Hepatocyte (in vitro differentiated cells): Measurements from ENCODE around the gene C15orf39. TPM values are rescaled to one million over a fixed set of nuclear protein-coding genes. Genes with fewer than 3 reads are reported as not detected.

Experiments used
- DNase-seq: peaks from one replicate; pipeline ENCODE4 v3.0.0-alpha.2; 2016; ENCODE audit warnings: low spot score
- H2AFZ ChIP-seq: fragments of 200-600 bp; sonication (generic); 2 replicates; pipeline ENCODE4 v1.6.0; 2016; ENCODE audit warnings: antibody characterized with exemption, mild to moderate bottlenecking
- H3K27ac ChIP-seq: fragments of 200-600 bp; sonication (generic); 2 replicates; pipeline ENCODE4 v1.5.1; 2016; ENCODE audit warnings: mild to moderate bottlenecking
- H3K27me3 ChIP-seq: fragments of 200-600 bp; sonication (generic); 2 replicates; pipeline ENCODE4 v1.6.1; 2016
- H3K36me3 ChIP-seq: fragments of 200-600 bp; sonication (generic); replicated peaks from 2 replicates; pipeline ENCODE4 v1.5.1; 2016; ENCODE audit warnings: low read depth; ENCODE audit not compliant: insufficient read depth
- H3K4me1 ChIP-seq: fragments of 200-600 bp; sonication (generic); 2 replicates; pipeline ENCODE4 v1.5.1; 2016; ENCODE audit warnings: mild to moderate bottlenecking, moderate library complexity; ENCODE audit not compliant: insufficient read depth
- H3K4me2 ChIP-seq: fragments of 200-600 bp; sonication (generic); 2 replicates; pipeline ENCODE4 v1.6.0; 2016
- H3K4me3 ChIP-seq: fragments of 200-600 bp; sonication (generic); 2 replicates; pipeline ENCODE4 v1.5.1; 2016; ENCODE audit warnings: mild to moderate bottlenecking
- H3K79me2 ChIP-seq: fragments of 200-600 bp; sonication (generic); 2 replicates; pipeline ENCODE4 v1.6.0; 2017; ENCODE audit warnings: mild to moderate bottlenecking
- H3K9me2 ChIP-seq: fragments of 200-600 bp; sonication (generic); replicated peaks from 2 replicates; pipeline ENCODE4 v1.6.0; 2017; ENCODE audit warnings: mild to moderate bottlenecking; ENCODE audit not compliant: insufficient read depth
- H3K9me3 ChIP-seq: fragments of 200-600 bp; sonication (generic); 2 replicates; pipeline ENCODE4 v1.5.1; 2016; ENCODE audit warnings: low read depth, mild to moderate bottlenecking
- H4K20me1 ChIP-seq: fragments of 200-600 bp; sonication (generic); 2 replicates; pipeline ENCODE4 v1.6.0; 2016; ENCODE audit warnings: mild to moderate bottlenecking; ENCODE audit not compliant: insufficient read depth, poor library complexity, severe bottlenecking
- EZH2 ChIP-seq: fragments of 200-600 bp; sonication (generic); IDR thresholded peaks from 2 replicates; pipeline ENCODE4 v1.6.1; 2016; ENCODE audit warnings: antibody characterized with exemption, mild to moderate bottlenecking, borderline replicate concordance
- EZH2phosphoT487 ChIP-seq: fragments of 200-600 bp; sonication (generic); IDR thresholded peaks from one replicate; pipeline ENCODE4 v1.6.1; 2018; ENCODE audit warnings: antibody characterized with exemption, mild to moderate bottlenecking, low read depth, moderate library complexity; ENCODE audit not compliant: unreplicated experiment, severe bottlenecking
- WGBS: methylation state at CpG from one replicate; pipeline ENCODE4 v1.1.6; 2016; ENCODE audit warnings: low lambda C conversion rate; ENCODE audit errors: missing lambda C conversion rate; 5-methylcytosine and 5-hydroxymethylcytosine counted together
- polyA plus RNA-seq: library from polyadenylated mRNA; unstranded; fragments of >200 nt; fragmentation: Nextera tagmentation; extraction: Ambion mirVana; gene quantifications from 2 replicates; pipeline ENCODE4 v1.2.1, GENCODE V29; 2016
- total RNA-seq: library from RNA; depleted of rRNA; stranded (reverse); fragments of >200 nt; gene quantifications from 2 replicates; pipeline ENCODE4 v1.2.3, GENCODE V29; 2014
- TF ChIP-seq, protein P1 (sequence below): fragments of 200-600 bp; sonication (generic); IDR thresholded peaks from 2 replicates; pipeline ENCODE4 v1.5.1; 2016; ENCODE audit warnings: antibody characterized with exemption, mild to moderate bottlenecking; ENCODE audit not compliant: poor library complexity

C15orf39 gene
- total and polyA plus RNA-seq, 2 experiments from 2014 or later, result 15.3 to 18.3 TPM

DNA sequence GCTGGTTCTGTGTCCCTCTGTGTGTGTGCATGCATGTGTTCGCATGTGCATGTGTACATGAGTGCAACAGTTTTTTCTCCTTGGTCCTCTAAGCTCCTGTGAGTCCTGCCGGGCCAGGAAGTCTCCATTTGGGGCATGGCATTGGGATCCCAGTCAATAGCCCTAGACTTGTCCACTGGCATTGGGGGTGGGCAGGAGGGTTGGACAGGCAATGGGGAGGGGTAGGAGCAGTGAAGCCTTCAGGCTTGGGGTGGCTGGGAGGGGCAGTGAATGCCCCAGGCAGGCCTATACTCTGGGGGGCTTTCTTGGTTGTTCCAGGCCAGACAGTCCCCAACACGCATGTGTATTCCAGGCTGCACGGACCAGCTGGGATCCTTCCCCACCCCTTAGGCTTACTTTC lies 15.6 kb upstream of the C15orf39 start:
- TF ChIP-seq EZH2phosphoT487, result no peak
- TF ChIP-seq, protein P1, sequence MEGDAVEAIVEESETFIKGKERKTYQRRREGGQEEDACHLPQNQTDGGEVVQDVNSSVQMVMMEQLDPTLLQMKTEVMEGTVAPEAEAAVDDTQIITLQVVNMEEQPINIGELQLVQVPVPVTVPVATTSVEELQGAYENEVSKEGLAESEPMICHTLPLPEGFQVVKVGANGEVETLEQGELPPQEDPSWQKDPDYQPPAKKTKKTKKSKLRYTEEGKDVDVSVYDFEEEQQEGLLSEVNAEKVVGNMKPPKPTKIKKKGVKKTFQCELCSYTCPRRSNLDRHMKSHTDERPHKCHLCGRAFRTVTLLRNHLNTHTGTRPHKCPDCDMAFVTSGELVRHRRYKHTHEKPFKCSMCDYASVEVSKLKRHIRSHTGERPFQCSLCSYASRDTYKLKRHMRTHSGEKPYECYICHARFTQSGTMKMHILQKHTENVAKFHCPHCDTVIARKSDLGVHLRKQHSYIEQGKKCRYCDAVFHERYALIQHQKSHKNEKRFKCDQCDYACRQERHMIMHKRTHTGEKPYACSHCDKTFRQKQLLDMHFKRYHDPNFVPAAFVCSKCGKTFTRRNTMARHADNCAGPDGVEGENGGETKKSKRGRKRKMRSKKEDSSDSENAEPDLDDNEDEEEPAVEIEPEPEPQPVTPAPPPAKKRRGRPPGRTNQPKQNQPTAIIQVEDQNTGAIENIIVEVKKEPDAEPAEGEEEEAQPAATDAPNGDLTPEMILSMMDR, result no peak
- TF ChIP-seq EZH2, result no peak
- Histone ChIP-seq H3K27ac (no peak overlapping the region), H3K4me1 (peaks cover 19% of the 10 kb centered on the region), H3K27me3 (no peaks in the 10 kb centered on the region), H3K4me2 (no peak overlapping the region), H3K9me2 (no peaks in the 10 kb centered on the region), H3K36me3 (no peaks in the 10 kb centered on the region), H3K4me3 (no peak overlapping the region), H3K9me3 (no peaks in the 10 kb centered on the region), H3K79me2 (no peaks in the 10 kb centered on the region), H4K20me1 (no peaks in the 10 kb centered on the region), H2AFZ (no peak overlapping the region)
- no peak for DNase-seq
- 95% methylated on average over 4 of the region's 4 CpGs for WGBS

DNA sequence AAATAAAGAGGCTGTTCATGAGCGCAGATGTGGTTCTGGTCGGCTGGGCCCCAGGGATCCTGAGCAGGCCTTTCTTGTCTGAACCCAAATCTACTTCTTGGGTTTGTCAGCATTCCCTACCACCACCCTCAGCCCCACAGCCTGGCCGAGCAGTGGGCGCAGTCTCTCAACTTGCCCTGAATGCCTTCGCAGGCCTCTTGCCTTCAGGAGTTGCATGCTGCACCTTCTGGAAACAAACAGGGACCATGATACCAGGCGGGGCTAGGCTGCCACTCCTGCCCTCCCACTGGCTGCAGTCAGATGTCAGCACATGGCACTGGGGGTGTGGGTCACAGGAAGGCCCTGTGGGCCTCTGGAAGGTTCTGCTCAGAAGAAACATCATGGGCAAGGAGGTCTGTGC lies 13.2 kb upstream of the C15orf39 start:
- no peak for DNase-seq
- no peak overlapping the region for H2AFZ ChIP-seq

DNA sequence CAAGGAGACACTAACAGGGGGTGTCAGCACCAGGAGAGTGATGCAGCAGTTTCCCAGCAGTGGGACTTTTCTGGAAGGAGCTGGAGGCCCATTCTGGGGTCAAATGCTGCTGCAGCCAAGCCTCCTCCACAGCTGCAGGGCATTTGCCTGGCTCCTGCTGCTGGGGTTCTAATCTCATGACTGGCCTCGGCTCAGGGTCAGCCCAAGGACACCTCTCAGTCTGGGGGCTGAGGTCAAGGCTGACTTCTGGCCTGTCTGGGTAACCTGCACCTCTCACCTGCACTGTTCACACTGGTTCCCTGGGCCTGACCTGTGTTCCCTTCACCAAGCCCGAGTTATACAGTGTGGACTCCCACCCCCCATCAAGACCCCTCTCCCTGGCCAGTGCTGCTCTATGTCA lies 10.4 kb upstream of the C15orf39 start:
- TF ChIP-seq EZH2 (no peak), EZH2phosphoT487 (no peak)
- TF ChIP-seq, protein P1, result no peak
- H4K20me1 ChIP-seq, result no peaks in the 10 kb centered on the region
- H3K79me2 ChIP-seq, result no peaks in the 10 kb centered on the region
- no peaks in the 10 kb centered on the region for H3K36me3 ChIP-seq
- no peak overlapping the region for H3K27ac ChIP-seq
- no peaks in the 10 kb centered on the region for H3K9me2 ChIP-seq
- peaks cover 14% of the 10 kb centered on the region for H3K4me1 ChIP-seq
- no peaks in the 10 kb centered on the region for H3K9me3 ChIP-seq
- H3K27me3 ChIP-seq, result no peaks in the 10 kb centered on the region
- H2AFZ ChIP-seq, result no peak overlapping the region
- H3K4me3 ChIP-seq, result no peak overlapping the region
- DNase-seq, result no peak
- H3K4me2 ChIP-seq, result no peak overlapping the region
- WGBS, result 100% methylated on average over 2 of the region's 2 CpGs

More for the DNA sequence above, 13.2 kb upstream of the C15orf39 start:
- Histone ChIP-seq H3K9me3 (no peaks in the 10 kb centered on the region), H3K4me3 (no peak overlapping the region), H3K4me1 (no peaks in the 10 kb centered on the region), H3K9me2 (no peaks in the 10 kb centered on the region), H3K4me2 (no peak overlapping the region), H3K36me3 (no peaks in the 10 kb centered on the region), H3K27ac (no peak overlapping the region), H3K79me2 (no peaks in the 10 kb centered on the region), H3K27me3 (no peaks in the 10 kb centered on the region), H4K20me1 (no peaks in the 10 kb centered on the region)
- 95% methylated on average over 6 of the region's 6 CpGs for WGBS
- TF ChIP-seq EZH2phosphoT487, result no peak
- TF ChIP-seq EZH2, result no peak
- TF ChIP-seq, protein P1, result no peak

DNA sequence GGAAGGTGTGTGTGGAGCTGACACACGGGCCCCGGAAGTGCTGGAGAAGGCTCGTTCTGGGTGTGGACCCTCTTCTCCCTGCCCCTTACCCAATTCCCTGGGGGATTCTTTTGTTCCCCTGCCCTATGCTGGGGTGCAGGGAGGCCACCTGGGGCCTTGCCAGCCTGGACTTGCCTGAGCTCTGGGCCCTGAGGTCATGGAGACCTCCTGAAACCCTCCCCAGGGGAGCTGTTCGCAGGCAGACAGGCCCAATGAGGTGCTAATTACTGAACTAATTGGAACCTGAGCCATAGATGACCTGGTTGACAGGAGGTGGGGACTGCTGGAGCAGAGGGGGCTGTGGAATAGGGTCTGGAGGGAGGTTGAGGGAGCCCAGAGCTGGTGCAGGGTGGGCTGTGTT lies 9.4 kb upstream of the C15orf39 start:
- no peaks in the 10 kb centered on the region for H3K27me3 ChIP-seq
- H3K79me2 ChIP-seq, result no peaks in the 10 kb centered on the region
- 81% methylated on average over 4 of the region's 4 CpGs for WGBS
- H3K4me2 ChIP-seq, result no peak overlapping the region
- TF ChIP-seq, protein P1, result no peak
- TF ChIP-seq EZH2, result no peak
- TF ChIP-seq EZH2phosphoT487, result no peak
- peaks cover 14% of the 10 kb centered on the region for H3K4me1 ChIP-seq
- H3K9me3 ChIP-seq, result no peaks in the 10 kb centered on the region
- H3K9me2 ChIP-seq, result no peaks in the 10 kb centered on the region
- no peak overlapping the region for H3K27ac ChIP-seq
- no peaks in the 10 kb centered on the region for H3K36me3 ChIP-seq
- H4K20me1 ChIP-seq, result no peaks in the 10 kb centered on the region
- no peak overlapping the region for H3K4me3 ChIP-seq
- no peak for DNase-seq
- H2AFZ ChIP-seq, result no peak overlapping the region
